PFSK-1 (cell line): ENCODE measurements around the gene C3orf18.

ENCODE experiments used
- POLR2AphosphoS5 ChIP-seq: IDR thresholded peaks from 2 replicates; pipeline ENCODE4 v1.6.1; 2012; ENCODE audit warnings: low read depth, mild to moderate bottlenecking, control low read depth, low read length, moderate library complexity
- TAF1 ChIP-seq: IDR thresholded peaks from 2 replicates; pipeline ENCODE4 v1.6.1; 2012; ENCODE audit warnings: low read length, control low read depth, borderline replicate concordance; ENCODE audit not compliant: insufficient read depth
- TF ChIP-seq, protein P1 (sequence below), 2 experiments: IDR thresholded peaks; 2 replicates each; pipeline versions ENCODE4 v1.6.1 to v1.8.0; 2011 to 2012; ENCODE audit warnings: low read depth in 2 of 2, low read length in 2 of 2, control low read depth in 1 of 2, inconsistent platforms in 1 of 2, mild to moderate bottlenecking in 1 of 2, moderate library complexity in 1 of 2; ENCODE audit not compliant: insufficient read depth in 1 of 2

DNA sequence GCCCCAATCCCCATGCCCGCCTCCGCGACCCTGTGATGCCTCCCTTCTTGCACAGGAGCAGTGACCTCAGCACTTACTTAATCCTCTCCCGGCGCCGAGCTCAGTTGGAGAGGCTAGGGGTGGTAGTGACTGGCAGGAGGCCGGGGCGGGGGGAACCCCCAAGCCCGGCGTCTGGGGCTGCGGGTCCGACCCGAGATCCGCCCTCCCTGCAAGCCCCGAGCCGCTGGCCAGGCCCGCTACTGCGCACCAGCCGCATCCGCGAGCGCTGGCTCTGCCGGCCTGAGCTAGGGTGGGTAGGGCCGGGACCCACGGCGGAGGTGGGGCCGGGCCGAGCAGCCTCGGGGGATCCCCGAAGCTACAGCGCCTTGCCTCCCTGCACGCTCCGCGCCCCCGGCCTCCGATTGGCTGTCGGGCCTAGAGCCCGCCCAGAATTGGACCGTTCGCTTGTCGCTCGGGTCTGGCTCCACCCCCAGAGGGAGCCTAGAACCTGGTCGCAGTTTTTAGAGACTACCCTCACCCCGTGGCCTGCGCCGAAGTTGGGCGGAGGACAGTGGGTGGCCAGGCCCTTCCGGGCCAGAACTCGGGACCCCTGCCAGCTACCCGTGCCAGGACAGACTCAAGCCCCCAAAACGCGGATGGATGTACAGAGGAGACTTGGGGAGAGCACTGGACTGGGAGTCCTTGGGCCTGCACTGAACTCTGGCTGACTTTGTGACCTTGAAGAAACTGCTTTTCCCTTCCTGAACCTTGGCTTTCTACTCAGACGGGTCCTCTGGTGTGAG, at the start of gene C3orf18:
- TF ChIP-seq, protein P1, sequence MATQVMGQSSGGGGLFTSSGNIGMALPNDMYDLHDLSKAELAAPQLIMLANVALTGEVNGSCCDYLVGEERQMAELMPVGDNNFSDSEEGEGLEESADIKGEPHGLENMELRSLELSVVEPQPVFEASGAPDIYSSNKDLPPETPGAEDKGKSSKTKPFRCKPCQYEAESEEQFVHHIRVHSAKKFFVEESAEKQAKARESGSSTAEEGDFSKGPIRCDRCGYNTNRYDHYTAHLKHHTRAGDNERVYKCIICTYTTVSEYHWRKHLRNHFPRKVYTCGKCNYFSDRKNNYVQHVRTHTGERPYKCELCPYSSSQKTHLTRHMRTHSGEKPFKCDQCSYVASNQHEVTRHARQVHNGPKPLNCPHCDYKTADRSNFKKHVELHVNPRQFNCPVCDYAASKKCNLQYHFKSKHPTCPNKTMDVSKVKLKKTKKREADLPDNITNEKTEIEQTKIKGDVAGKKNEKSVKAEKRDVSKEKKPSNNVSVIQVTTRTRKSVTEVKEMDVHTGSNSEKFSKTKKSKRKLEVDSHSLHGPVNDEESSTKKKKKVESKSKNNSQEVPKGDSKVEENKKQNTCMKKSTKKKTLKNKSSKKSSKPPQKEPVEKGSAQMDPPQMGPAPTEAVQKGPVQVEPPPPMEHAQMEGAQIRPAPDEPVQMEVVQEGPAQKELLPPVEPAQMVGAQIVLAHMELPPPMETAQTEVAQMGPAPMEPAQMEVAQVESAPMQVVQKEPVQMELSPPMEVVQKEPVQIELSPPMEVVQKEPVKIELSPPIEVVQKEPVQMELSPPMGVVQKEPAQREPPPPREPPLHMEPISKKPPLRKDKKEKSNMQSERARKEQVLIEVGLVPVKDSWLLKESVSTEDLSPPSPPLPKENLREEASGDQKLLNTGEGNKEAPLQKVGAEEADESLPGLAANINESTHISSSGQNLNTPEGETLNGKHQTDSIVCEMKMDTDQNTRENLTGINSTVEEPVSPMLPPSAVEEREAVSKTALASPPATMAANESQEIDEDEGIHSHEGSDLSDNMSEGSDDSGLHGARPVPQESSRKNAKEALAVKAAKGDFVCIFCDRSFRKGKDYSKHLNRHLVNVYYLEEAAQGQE (IDR thresholded peaks at IDR 0.05; ENCODE audit: insufficient read depth in 1 of 2, low read depth in 2 of 2, low read length in 2 of 2), result no peak
- TF ChIP-seq POLR2AphosphoS5 (no peak), TAF1 (no peak)
